Psoas muscle (tissue), 8 donors: ENCODE data around the gene CUX1. TPM values are rescaled to one million over a fixed set of nuclear protein-coding genes. Genes with fewer than 3 reads are reported as not detected.

ENCODE experiments used
- ATAC-seq, 4 donors: fragments of 200-7000 bp; cut with Tn5 transposase; one replicate each; pipeline ENCODE4 v1.9.1; 2020; ENCODE audit warnings: moderate library complexity in 3 of 4, mild to moderate bottlenecking in 2 of 4
- DNase-seq, 2 donors: peaks; one replicate each; pipeline ENCODE4 v3.0.0-alpha.2; 2020
- H3K27ac ChIP-seq: fragments of 200-600 bp; one replicate; pipeline ENCODE4 v1.8.0; 2022
- H3K27me3 ChIP-seq, 3 donors: fragments of 200-600 bp in 1 of 3; one replicate each; pipeline versions ENCODE4 v1.6.1 to v1.8.0; 2013 to 2022; ENCODE audit warnings: low read length in 2 of 3, mild to moderate bottlenecking in 2 of 3, moderate library complexity in 1 of 3; ENCODE audit not compliant: insufficient read depth in 3 of 3
- H3K36me3 ChIP-seq, 2 donors: fragments of 200-600 bp in 1 of 2; one replicate each; pipeline versions ENCODE4 v1.6.1 to v1.8.0; 2013 to 2022; ENCODE audit warnings: low read depth in 1 of 2, mild to moderate bottlenecking in 1 of 2, moderate library complexity in 1 of 2; ENCODE audit not compliant: insufficient read depth in 1 of 2
- H3K4me1 ChIP-seq: fragments of 200-600 bp; one replicate; pipeline ENCODE4 v1.8.0; 2022
- H3K4me3 ChIP-seq: fragments of 200-600 bp; one replicate; pipeline ENCODE4 v1.8.0; 2022; ENCODE audit warnings: mild to moderate bottlenecking
- H3K9me3 ChIP-seq: fragments of 200-600 bp; one replicate; pipeline ENCODE4 v1.8.0; 2022
- CTCF ChIP-seq: fragments of 200-600 bp; IDR thresholded peaks from one replicate; pipeline ENCODE4 v1.8.0; 2022; ENCODE audit warnings: antibody characterized with exemption
- WGBS, 3 donors: extraction: QIAGEN DNeasy Blood & Tissue Kit; methylation state at CpG; one replicate each; pipeline versions ENCODE4 v1.1.6 to v1.1.7; 2013; 5-methylcytosine and 5-hydroxymethylcytosine counted together
- intact Hi-C, 2 donors: fragments of 100-400 bp; cut with DNase I; formaldehyde crosslinking; loops; one replicate each; pipeline versions ENCODE4 v1.11.0 to v1.14.2; 2022
- polyA plus RNA-seq, 3 donors: library from polyadenylated mRNA; stranded (reverse); fragments of 200-250 nt; gene quantifications; one replicate each; pipeline ENCODE4 v1.2.3, GENCODE V29; 2013
- total RNA-seq, 4 donors: library from RNA; stranded (reverse); fragmentation: NEBNext Ultra II Directional in 2 of 4; extraction: Animal tissue kit (Norgen Biotek cat#: 25700) in 2 of 4; gene quantifications; one replicate each; pipeline versions ENCODE4 v1.2.1 to v1.2.4, GENCODE V29; 2021 to 2023
- donor health status: healthy with polysubstance abuse.
- donor health status: DM: no; HTN: no; CAD: no; lungs with moderate emphysema.
- donor health status: Bipolar disorder and iron deficiency.
- donor health status: healthy.
- donor health status: DM: yes; HTN: yes; CAD: no.
- donor health status: DM: no; HTN: no; CAD: no.
- donor health status: DM: no; HTN: no; CAD: no.
- donor health status: DM: yes; HTN: yes; CAD: no.

The CUX1 gene
- total and polyA plus RNA-seq, 7 donors = 12.5 to 95.6 (median 72.4) TPM

DNA sequence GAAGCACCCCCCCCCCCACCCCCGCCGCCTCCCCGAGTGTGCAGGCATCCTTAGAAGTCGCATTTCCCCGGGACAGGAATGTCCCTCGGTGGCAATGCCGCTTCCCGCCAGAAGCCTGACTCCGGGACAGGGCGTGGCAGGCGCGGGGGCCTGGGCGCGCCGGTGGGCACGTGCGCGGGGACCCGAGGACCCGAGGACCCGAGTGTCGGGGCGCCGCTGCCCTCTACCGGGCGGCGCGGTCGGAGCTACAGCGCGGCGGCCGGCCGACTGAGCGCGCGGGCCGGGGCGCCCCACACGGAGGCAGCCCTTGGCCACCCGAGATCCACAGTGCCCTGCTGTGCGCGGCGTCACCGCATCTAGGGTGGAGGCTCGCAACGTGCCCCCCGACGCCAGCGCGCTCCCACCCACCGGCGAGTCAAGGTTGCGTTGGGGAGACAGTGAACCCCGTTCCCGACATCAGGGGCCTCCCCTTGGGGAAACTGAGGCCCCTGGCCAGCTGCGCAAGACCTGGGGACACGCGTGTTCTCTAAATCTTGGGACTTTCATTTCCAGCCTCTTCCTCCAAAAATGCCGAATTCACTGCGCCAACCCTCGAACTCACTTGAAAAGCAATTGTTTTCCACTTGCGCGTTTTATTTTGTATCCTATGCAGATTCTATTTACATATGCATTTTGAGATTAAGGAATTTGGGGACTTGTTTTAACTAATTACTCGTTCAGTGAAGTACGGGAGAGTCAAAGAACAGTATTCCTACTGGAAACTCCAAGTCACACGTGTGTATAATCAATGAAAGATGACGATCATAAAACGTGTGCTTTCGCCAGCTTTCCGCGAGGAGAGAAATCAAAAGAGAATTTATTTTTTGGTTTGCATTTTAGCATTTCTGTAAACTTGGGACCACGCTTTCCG is 3.1 kb upstream of the CUX1 start:
- H3K27ac ChIP-seq = peak overlapping the region; percentile 72

DNA sequence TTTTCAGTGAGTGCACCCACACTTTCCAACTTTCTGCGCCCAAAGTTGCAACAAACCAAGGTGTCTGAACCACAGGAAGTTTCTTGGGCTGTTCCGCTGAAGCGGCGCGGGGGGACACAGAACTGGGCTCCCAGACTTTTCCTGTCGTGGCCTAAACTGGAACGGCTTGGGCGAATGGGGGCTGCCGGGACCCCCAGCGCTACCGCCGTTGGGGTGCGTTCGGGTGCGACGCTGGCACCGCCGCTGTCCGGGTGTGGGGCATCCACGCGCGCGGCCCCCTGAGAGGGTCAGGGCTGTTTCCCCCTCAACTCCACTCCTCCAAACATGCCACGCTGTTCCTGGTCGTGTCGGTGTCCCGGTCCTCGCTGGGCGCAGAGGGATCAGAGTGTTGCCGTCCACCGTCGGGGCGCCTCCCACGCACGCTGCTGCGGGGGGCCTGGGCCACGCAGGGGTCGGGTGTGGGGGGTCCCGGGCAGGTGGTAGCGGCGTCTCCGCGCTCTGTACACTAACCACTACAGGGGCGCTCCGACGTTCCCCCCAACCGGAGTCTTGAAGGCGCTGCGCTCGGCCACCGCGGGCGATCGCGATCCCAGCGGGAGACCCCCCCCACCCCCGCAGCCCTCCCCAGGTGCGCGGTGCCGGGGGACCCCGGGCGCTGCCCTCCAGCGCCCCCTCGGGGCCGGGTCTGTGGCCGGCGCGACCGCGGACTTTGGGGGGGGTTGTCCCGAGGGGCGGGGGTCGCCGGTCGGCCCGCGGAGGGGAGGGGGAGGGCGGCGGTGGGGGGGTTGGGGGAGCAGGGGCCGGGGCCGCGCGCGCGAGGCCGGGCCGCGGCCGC is 2.2 kb upstream of the CUX1 start:
- Histone ChIP-seq H3K36me3 (no peaks in the 10 kb centered on the region), H3K9me3 (no peaks in the 10 kb centered on the region), H3K27ac (peak overlapping the region; percentile 72), H3K4me3 (peak overlapping the region; percentile 82), H3K4me1 (peaks cover 18% of the 10 kb centered on the region), H3K27me3 (no peaks in the 10 kb centered on the region)
- TF ChIP-seq CTCF = peak; percentile 51
- ATAC-seq (peak; percentile 57 to 71 (median 68)), DNase-seq (peak; percentile 42 to 77)
- intact Hi-C loops = loop anchor here (2.0 to 10.0 kb wide), 9 partner anchors 42 to 420 kb away; no protein-coding TSS in a partner anchor
- 0% methylated on average over 42 to 88 of the region's 89 CpGs for WGBS, 3 donors

More for the DNA sequence above, 3.1 kb upstream of the CUX1 start:
- Histone ChIP-seq H3K36me3 (no peaks in the 10 kb centered on the region), H3K4me1 (peaks cover 10% of the 10 kb centered on the region), H3K4me3 (peak overlapping the region; percentile 82), H3K9me3 (no peaks in the 10 kb centered on the region), H3K27me3 (no peaks in the 10 kb centered on the region)
- peak; percentile 63 for TF ChIP-seq CTCF
- ATAC-seq (peak; percentile 67 to 80 (median 74)), DNase-seq (peak; percentile 65 to 81)
- intact Hi-C loops = loop anchor here (2.0 to 10.0 kb wide), 6 partner anchors 72 to 420 kb away; no protein-coding TSS in a partner anchor
- WGBS, 3 donors = 0 to 1% (median 0%) methylated on average over 59 to 74 of the region's 74 CpGs

DNA sequence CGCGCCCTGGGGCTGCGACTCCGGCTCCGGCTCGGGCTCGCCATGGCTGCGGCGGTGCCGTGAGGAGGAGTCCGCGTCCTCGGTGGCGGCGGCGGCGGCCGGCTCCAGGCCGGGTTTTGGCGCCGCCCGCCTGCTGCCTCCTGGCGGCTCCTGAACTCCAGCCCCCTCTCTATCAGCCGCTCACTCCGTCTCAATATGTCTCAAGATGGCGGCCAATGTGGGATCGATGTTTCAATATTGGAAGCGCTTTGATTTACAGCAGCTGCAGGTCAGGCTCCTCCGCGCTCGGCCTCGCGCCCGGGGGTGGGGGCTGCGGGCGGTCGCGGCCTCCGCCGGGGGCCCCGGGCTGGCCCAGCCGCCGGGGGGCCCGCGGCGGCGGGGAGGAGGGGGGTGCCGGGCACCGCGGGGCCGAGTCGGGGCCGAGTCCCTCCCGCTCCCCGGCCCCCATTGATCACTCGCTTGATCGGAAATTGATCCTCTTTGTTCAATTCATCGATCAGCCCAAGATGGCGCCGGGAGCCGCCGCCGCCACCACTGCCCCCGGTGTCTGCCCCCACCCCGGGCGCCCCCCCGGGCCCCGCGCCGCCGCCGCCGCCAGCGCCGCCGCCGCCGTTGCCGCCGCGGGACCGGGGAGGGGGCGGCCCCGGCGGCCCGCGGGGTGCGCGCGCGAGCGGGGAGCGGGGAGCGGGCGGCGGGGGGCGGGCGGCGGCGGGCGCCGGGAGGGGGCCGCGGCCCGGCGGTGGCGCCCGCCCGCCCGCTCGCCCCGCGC is 1.4 kb upstream of the CUX1 start:
- intact Hi-C loops = loop anchor here (2.0 to 10.0 kb wide), 7 partner anchors 41 to 419 kb away; no protein-coding TSS in a partner anchor
- TF ChIP-seq CTCF = peak; percentile 34
- peak overlapping the region; percentile 90 for H3K4me3 ChIP-seq
- peaks cover 18% of the 10 kb centered on the region for H3K4me1 ChIP-seq
- WGBS, 3 donors = 0 to 2% (median 1%) methylated on average over 20 to 98 of the region's 113 CpGs
- ATAC-seq (peak; percentile 75 to 87 (median 76)), DNase-seq (peak; percentile 76 to 87)
- no peaks in the 10 kb centered on the region for H3K36me3 ChIP-seq
- H3K9me3 ChIP-seq = no peaks in the 10 kb centered on the region
- peak overlapping the region; percentile 72 for H3K27ac ChIP-seq
- no peaks in the 10 kb centered on the region for H3K27me3 ChIP-seq
